Trophoblast cell (in vitro differentiated cells and primary cell): ENCODE data around the gene IGF2R.

Source experiments
- DNase-seq, 2 donors: peaks; one replicate each; pipeline ENCODE4 v3.0.0-alpha.2; 2016
- H2AFZ ChIP-seq: 2 replicates; pipeline ENCODE4 v1.6.1; 2013; ENCODE audit warnings: low read length, moderate library complexity, mild to moderate bottlenecking; ENCODE audit not compliant: insufficient read depth, poor library complexity
- H2AK5ac ChIP-seq: 2 replicates; pipeline ENCODE4 v1.6.1; 2013; ENCODE audit warnings: mild to moderate bottlenecking, low read length
- H2BK120ac ChIP-seq: 2 replicates; pipeline ENCODE4 v1.6.1; 2013; ENCODE audit warnings: low read length, mild to moderate bottlenecking, moderate library complexity; ENCODE audit not compliant: insufficient read depth, poor library complexity
- H2BK12ac ChIP-seq: 2 replicates; pipeline ENCODE4 v1.6.1; 2013; ENCODE audit warnings: mild to moderate bottlenecking, low read length, moderate library complexity
- H2BK5ac ChIP-seq: 2 replicates; pipeline ENCODE4 v1.6.1; 2013; ENCODE audit warnings: low read length, low read depth, moderate library complexity, mild to moderate bottlenecking; ENCODE audit not compliant: poor library complexity
- H3K14ac ChIP-seq: 2 replicates; pipeline ENCODE4 v1.6.1; 2013; ENCODE audit warnings: mild to moderate bottlenecking, low read length
- H3K18ac ChIP-seq: 2 replicates; pipeline ENCODE4 v1.6.1; 2013; ENCODE audit warnings: mild to moderate bottlenecking, low read length
- H3K23ac ChIP-seq: 2 replicates; pipeline ENCODE4 v1.6.1; 2013; ENCODE audit warnings: low read length
- H3K27ac ChIP-seq: 2 replicates; pipeline ENCODE4 v1.5.1; 2013; ENCODE audit warnings: low read depth, mild to moderate bottlenecking, inconsistent platforms, low read length, moderate library complexity
- H3K27me3 ChIP-seq: 2 replicates; pipeline ENCODE4 v1.6.1; 2013; ENCODE audit warnings: inconsistent platforms, mild to moderate bottlenecking, low read length, moderate library complexity; ENCODE audit not compliant: insufficient read depth
- H3K36me3 ChIP-seq, 2 experiments: 1 replicate in 1 of 2; 2 replicates in 1 of 2; pipeline ENCODE4 v1.6.1; 2013; ENCODE audit warnings: low read length in 2 of 2, mild to moderate bottlenecking in 2 of 2, moderate library complexity in 1 of 2; ENCODE audit not compliant: insufficient read depth in 2 of 2, control insufficient read depth in 1 of 2
- H3K4ac ChIP-seq: 2 replicates; pipeline ENCODE4 v1.6.1; 2013; ENCODE audit warnings: low read depth, mild to moderate bottlenecking, low read length, moderate library complexity
- H3K4me1 ChIP-seq, 2 experiments: 1 replicate in 1 of 2; 2 replicates in 1 of 2; pipeline ENCODE4 v1.6.1; 2013; ENCODE audit warnings: low read length in 2 of 2, mild to moderate bottlenecking in 2 of 2, moderate library complexity in 1 of 2; ENCODE audit not compliant: insufficient read depth in 2 of 2, control insufficient read depth in 1 of 2
- H3K4me2 ChIP-seq: 2 replicates; pipeline ENCODE4 v1.6.1; 2013; ENCODE audit warnings: inconsistent platforms, mild to moderate bottlenecking, low read length, moderate library complexity
- H3K4me3 ChIP-seq: 2 replicates; pipeline ENCODE4 v1.5.1; 2013; ENCODE audit warnings: mild to moderate bottlenecking, low read depth, low read length, inconsistent platforms
- H3K79me1 ChIP-seq: one replicate; pipeline ENCODE4 v1.6.1; 2013; ENCODE audit warnings: low read length
- H3K79me2 ChIP-seq: 2 replicates; pipeline ENCODE4 v1.6.1; 2013; ENCODE audit warnings: low read length, mild to moderate bottlenecking; ENCODE audit not compliant: control insufficient read depth, insufficient read depth, poor library complexity
- H3K9ac ChIP-seq: 2 replicates; pipeline ENCODE4 v1.6.1; 2013; ENCODE audit warnings: mild to moderate bottlenecking, low read length
- H3K9me3 ChIP-seq: 2 replicates; pipeline ENCODE4 v1.6.1; 2013; ENCODE audit warnings: low read depth, mild to moderate bottlenecking, control low read depth, inconsistent platforms, low read length; ENCODE audit not compliant: insufficient read depth
- H4K12ac ChIP-seq: 2 replicates; pipeline ENCODE4 v1.6.1; 2013; ENCODE audit warnings: low read depth, mild to moderate bottlenecking, low read length, moderate library complexity
- H4K8ac ChIP-seq: 2 replicates; pipeline ENCODE4 v1.6.1; 2013; ENCODE audit warnings: low read depth, mild to moderate bottlenecking, low read length, moderate library complexity
- H4K91ac ChIP-seq: one replicate; pipeline ENCODE4 v1.6.1; 2013; ENCODE audit warnings: low read depth, mild to moderate bottlenecking, low read length, moderate library complexity
- WGBS: extraction: QIAGEN DNeasy Blood & Tissue Kit; methylation state at CpG from one replicate; pipeline ENCODE4 v1.1.7; 2013; ENCODE audit warnings: missing lambda C conversion rate; ENCODE audit not compliant: insufficient read length, insufficient coverage; ENCODE audit errors: extremely low coverage; 5-methylcytosine and 5-hydroxymethylcytosine counted together

Gene IGF2R

GRCh38 chr6:160121558-160121957 is 152.7 kb downstream of the IGF2R start, which contains the start of gene SLC22A1:
SLC22A1 (plus strand) TSS chr6:160121815; CDS start chr6:160121936, 121 bp downstream.
- H2AK5ac ChIP-seq = no peak within 1 kb of the TSS
- peaks cover 14 to 22% of the 10 kb centered on the region in 2 experiments for H3K36me3 ChIP-seq
- H3K23ac ChIP-seq = no peak within 1 kb of the TSS
- H3K27me3 ChIP-seq = no peaks in the 10 kb centered on the region
- H3K4me1 ChIP-seq = no peaks in the 10 kb centered on the region
- no peak within 1 kb of the TSS for H3K18ac ChIP-seq
- no peak for DNase-seq
- H3K4me2 ChIP-seq = no peak within 1 kb of the TSS
- H3K27ac ChIP-seq = no peak within 1 kb of the TSS
- no peak within 1 kb of the TSS for H3K9ac ChIP-seq
- H4K91ac ChIP-seq = no peak within 1 kb of the TSS
- no peak within 1 kb of the TSS for H3K4ac ChIP-seq
- no peak within 1 kb of the TSS for H3K14ac ChIP-seq
- no peak within 1 kb of the TSS for H2BK5ac ChIP-seq
- H4K12ac ChIP-seq = no peak within 1 kb of the TSS
- H2AFZ ChIP-seq = no peak within 1 kb of the TSS
- WGBS = no CpG with 5 or more reads among the region's 8 CpGs
- peaks cover 24% of the 10 kb centered on the region for H3K9me3 ChIP-seq
- H2BK120ac ChIP-seq = no peak within 1 kb of the TSS
- no peak within 1 kb of the TSS for H2BK12ac ChIP-seq
- H3K79me1 ChIP-seq = no peaks in the 10 kb centered on the region
- no peak within 1 kb of the TSS for H4K8ac ChIP-seq
- H3K79me2 ChIP-seq = no peaks in the 10 kb centered on the region
- H3K4me3 ChIP-seq = no peak within 1 kb of the TSS

- H3K4ac ChIP-seq = no peak overlapping the region
- no CpG with 5 or more reads among the region's 14 CpGs for WGBS
Measured at GRCh38 chr6:160121981-160122380, 153.1 kb downstream of the IGF2R start.

DNA sequence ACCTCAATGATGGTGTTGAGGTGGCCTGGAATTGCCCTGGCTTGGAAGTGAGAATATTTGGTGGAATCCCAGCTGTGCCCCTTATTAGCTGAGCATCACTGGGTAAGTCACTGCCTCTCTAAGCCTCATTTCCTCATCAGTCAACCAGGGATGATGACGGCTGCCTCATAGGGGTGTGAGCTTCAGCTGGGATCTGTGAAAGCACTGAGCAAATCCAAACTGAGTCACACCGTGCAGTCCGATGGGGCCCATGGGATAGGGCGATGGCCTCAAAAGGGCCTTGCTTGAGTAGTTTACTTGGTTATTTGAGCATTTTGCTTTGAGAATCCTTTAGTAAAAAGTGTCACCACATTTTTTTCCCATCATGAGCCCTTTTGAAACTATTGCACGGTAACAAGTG is 153.9 kb downstream of the IGF2R start:
- no peak overlapping the region for H3K14ac ChIP-seq
- H3K79me2 ChIP-seq = no peaks in the 10 kb centered on the region
- H2BK120ac ChIP-seq = no peak overlapping the region
- H4K12ac ChIP-seq = no peak overlapping the region
- no peak overlapping the region for H2BK12ac ChIP-seq
- no peak overlapping the region for H2BK5ac ChIP-seq
- no peak overlapping the region for H2AFZ ChIP-seq
- H3K36me3 ChIP-seq = peaks cover 10 to 13% of the 10 kb centered on the region in 2 experiments
- no peak overlapping the region for H3K27ac ChIP-seq
- H3K79me1 ChIP-seq = no peaks in the 10 kb centered on the region
- H3K27me3 ChIP-seq = no peaks in the 10 kb centered on the region
- H4K8ac ChIP-seq = no peak overlapping the region
- no peak overlapping the region for H3K4me2 ChIP-seq
- H3K9me3 ChIP-seq = peaks cover 13% of the 10 kb centered on the region
- no peak overlapping the region for H3K4ac ChIP-seq
- H3K9ac ChIP-seq = no peak overlapping the region
- no peak overlapping the region for H3K23ac ChIP-seq
- H2AK5ac ChIP-seq = no peak overlapping the region
- no peak for DNase-seq
- no peak overlapping the region for H4K91ac ChIP-seq
- H3K18ac ChIP-seq = no peak overlapping the region
- no peak overlapping the region for H3K4me3 ChIP-seq
- H3K4me1 ChIP-seq = no peaks in the 10 kb centered on the region
- WGBS = no CpG with 5 or more reads among the region's 5 CpGs

More at GRCh38 chr6:160121981-160122380, 153.1 kb downstream of the IGF2R start:
- Histone ChIP-seq H4K12ac (no peak overlapping the region), H3K4me1 (no peaks in the 10 kb centered on the region), H2BK5ac (no peak overlapping the region), H3K18ac (no peak overlapping the region), H2AK5ac (no peak overlapping the region), H3K27me3 (no peaks in the 10 kb centered on the region), H3K79me2 (no peaks in the 10 kb centered on the region), H4K91ac (no peak overlapping the region), H3K9ac (no peak overlapping the region), H4K8ac (no peak overlapping the region), H3K79me1 (no peaks in the 10 kb centered on the region), H2AFZ (no peak overlapping the region), H2BK120ac (no peak overlapping the region), H3K23ac (no peak overlapping the region), H3K4me3 (no peak overlapping the region), H3K4me2 (no peak overlapping the region), H3K9me3 (peaks cover 21% of the 10 kb centered on the region), H3K27ac (no peak overlapping the region), H2BK12ac (no peak overlapping the region), H3K36me3 (peaks cover 14 to 20% of the 10 kb centered on the region in 2 experiments), H3K14ac (no peak overlapping the region)
- no peak for DNase-seq

DNA sequence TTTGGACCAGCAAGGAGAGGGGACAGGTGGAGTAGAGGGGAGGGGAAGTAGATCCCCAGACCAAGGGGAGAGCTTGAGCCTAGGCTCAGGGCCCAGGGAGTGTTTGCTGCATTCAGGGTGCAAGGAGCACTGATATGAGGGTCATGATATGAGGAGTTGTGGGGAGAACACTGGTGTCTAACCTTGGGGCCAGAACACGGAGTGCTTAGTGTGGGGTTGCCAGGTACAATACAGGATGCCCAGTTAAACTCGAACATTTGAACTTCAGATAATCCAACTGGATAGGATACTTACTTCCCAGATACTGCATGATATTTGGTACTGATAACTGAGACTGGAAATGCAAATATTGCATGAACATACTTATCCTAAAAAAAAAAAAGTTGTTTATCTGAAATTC is 155.1 kb downstream of the IGF2R start:
- Histone ChIP-seq H3K14ac (no peak overlapping the region), H3K27me3 (no peaks in the 10 kb centered on the region), H3K4me1 (no peaks in the 10 kb centered on the region), H3K4ac (no peak overlapping the region), H4K91ac (no peak overlapping the region), H3K18ac (no peak overlapping the region), H3K23ac (no peak overlapping the region), H3K79me2 (no peaks in the 10 kb centered on the region), H3K9ac (no peak overlapping the region), H3K79me1 (no peaks in the 10 kb centered on the region), H2AFZ (no peak overlapping the region), H3K4me3 (no peak overlapping the region), H4K12ac (no peak overlapping the region), H3K27ac (no peak overlapping the region), H4K8ac (no peak overlapping the region), H3K36me3 (peaks cover 0 to 4% of the 10 kb centered on the region in 2 experiments), H3K9me3 (peaks cover 6% of the 10 kb centered on the region), H2BK12ac (no peak overlapping the region), H2BK120ac (no peak overlapping the region), H3K4me2 (no peak overlapping the region), H2AK5ac (no peak overlapping the region), H2BK5ac (no peak overlapping the region)
- no CpG with 5 or more reads among the region's 2 CpGs for WGBS
- DNase-seq = no peak
